ENCODE results near the gene RAB8A.
A peak's percentile ranks its signal among the peaks of the same experiment; 100 is the strongest.
"Not testable (repeated sequence)": the region's sequence is repeated elsewhere in the genome, so short reads cannot be mapped to it uniquely, and the experiment has no call there.

The RAB8A gene

GRCh38 chr19:16116067-16116466 lies 4.4 kb downstream of the RAB8A start:
- TF ChIP-seq CTCF (IDR thresholded peaks at IDR 0.05; ENCODE audit: low read length) (no peak), EZH2 (IDR thresholded peaks at IDR 0.05; ENCODE audit: borderline replicate concordance, low read length) (no peak)
- 0 out of 2 replicates have a peak, but pooled peaks cover 3% of the 10 kb centered on the region for H3F3A ChIP-seq (ENCODE audit: insufficient read depth, low read length)
- no peak overlapping the region for H2AFZ ChIP-seq (ENCODE audit: low read length)
- no peak overlapping the region for H3K4me3 ChIP-seq (ENCODE audit: low read depth, low read length, poor library complexity, severe bottlenecking)
- H3K4me1 ChIP-seq (ENCODE audit: insufficient read depth, low read length, severe bottlenecking): peaks cover 72% of the 10 kb centered on the region
- peaks cover 35% of the 10 kb centered on the region for H3K36me3 ChIP-seq (ENCODE audit: insufficient read depth, low read length)
- H3K27me3 ChIP-seq (ENCODE audit: insufficient read depth, low read length): no peaks in the 10 kb centered on the region
- no peaks in the 10 kb centered on the region for H3K9me2 ChIP-seq (ENCODE audit: low read depth, low read length)
- no peaks in the 10 kb centered on the region for H3K9me3 ChIP-seq (ENCODE audit: low read length)
- H3K79me2 ChIP-seq (ENCODE audit: insufficient read depth, low read length): peaks cover 23% of the 10 kb centered on the region
- H4K20me1 ChIP-seq (ENCODE audit: insufficient read depth, low read length): no peaks in the 10 kb centered on the region
- H3K4me2 ChIP-seq (ENCODE audit: low read length): peak overlapping the region; percentile 25; the same call in 1 of the 2 replicates
- H3K9ac ChIP-seq (ENCODE audit: low read length): no peak overlapping the region; the same call in 1 of the 2 replicates
- H3K27ac ChIP-seq (ENCODE audit: low read depth, low read length, poor library complexity, severe bottlenecking): peak overlapping the region; percentile 97

GRCh38 chr19:16117594-16118033 lies 5.9 kb downstream of the RAB8A start:
- peaks cover 51% of the 10 kb centered on the region for H3K36me3 ChIP-seq (ENCODE audit: insufficient read depth, low read length)
- H3K4me3 ChIP-seq (ENCODE audit: low read depth, low read length, poor library complexity, severe bottlenecking): peak overlapping the region; percentile 20
- H4K20me1 ChIP-seq (ENCODE audit: insufficient read depth, low read length): no peaks in the 10 kb centered on the region
- H3K79me2 ChIP-seq (ENCODE audit: insufficient read depth, low read length): peaks cover 15% of the 10 kb centered on the region
- no peaks in the 10 kb centered on the region for H3K9me3 ChIP-seq (ENCODE audit: low read length)
- peaks cover 67% of the 10 kb centered on the region for H3K4me1 ChIP-seq (ENCODE audit: insufficient read depth, low read length, severe bottlenecking)
- H3K9ac ChIP-seq (ENCODE audit: low read length): peak overlapping the region; percentile 47
- no peaks in the 10 kb centered on the region for H3K9me2 ChIP-seq (ENCODE audit: low read depth, low read length)
- no peak overlapping the region for H2AFZ ChIP-seq (ENCODE audit: low read length)
- H3K4me2 ChIP-seq (ENCODE audit: low read length): peak overlapping the region; percentile 57
- H3K27ac ChIP-seq (ENCODE audit: low read depth, low read length, poor library complexity, severe bottlenecking): peak overlapping the region; percentile 97
- TF ChIP-seq EZH2 (IDR thresholded peaks at IDR 0.05; ENCODE audit: borderline replicate concordance, low read length) (no peak), CTCF (IDR thresholded peaks at IDR 0.05; ENCODE audit: low read length) (peak; percentile 58; the same call in 1 of the 2 replicates)
- 0 out of 2 replicates have a peak, but pooled peaks cover 3% of the 10 kb centered on the region for H3F3A ChIP-seq (ENCODE audit: insufficient read depth, low read length)
- no peaks in the 10 kb centered on the region for H3K27me3 ChIP-seq (ENCODE audit: insufficient read depth, low read length)

GRCh38 chr19:16118489-16119033 lies 6.9 kb downstream of the RAB8A start:
- Histone ChIP-seq H3F3A (ENCODE audit: insufficient read depth, low read length) (0 out of 2 replicates have a peak, but pooled peaks cover 3% of the 10 kb centered on the region), H3K9me2 (ENCODE audit: low read depth, low read length) (no peaks in the 10 kb centered on the region), H3K27me3 (ENCODE audit: insufficient read depth, low read length) (no peaks in the 10 kb centered on the region), H3K4me1 (ENCODE audit: insufficient read depth, low read length, severe bottlenecking) (peaks cover 58% of the 10 kb centered on the region), H3K9ac (ENCODE audit: low read length) (peak overlapping the region; percentile 47; the same call in 1 of the 2 replicates), H3K79me2 (ENCODE audit: insufficient read depth, low read length) (peaks cover 8% of the 10 kb centered on the region; the same call in 1 of the 2 replicates), H3K4me3 (ENCODE audit: low read depth, low read length, poor library complexity, severe bottlenecking) (peak overlapping the region; percentile 20), H3K36me3 (ENCODE audit: insufficient read depth, low read length) (peaks cover 57% of the 10 kb centered on the region), H3K4me2 (ENCODE audit: low read length) (peak overlapping the region; percentile 57), H3K9me3 (ENCODE audit: low read length) (no peaks in the 10 kb centered on the region), H3K27ac (ENCODE audit: low read depth, low read length, poor library complexity, severe bottlenecking) (peak overlapping the region; percentile 97), H2AFZ (ENCODE audit: low read length) (no peak overlapping the region), H4K20me1 (ENCODE audit: insufficient read depth, low read length) (no peaks in the 10 kb centered on the region)
- TF ChIP-seq CTCF (IDR thresholded peaks at IDR 0.05; ENCODE audit: low read length) (no peak), EZH2 (IDR thresholded peaks at IDR 0.05; ENCODE audit: borderline replicate concordance, low read length) (no peak)

- not testable (repeated sequence) for H3K9me3 ChIP-seq (ENCODE audit: low read length); H3K79me2 ChIP-seq (ENCODE audit: insufficient read depth, low read length); H3F3A ChIP-seq (ENCODE audit: insufficient read depth, low read length); H2AFZ ChIP-seq (ENCODE audit: low read length); H3K27me3 ChIP-seq (ENCODE audit: insufficient read depth, low read length); H4K20me1 ChIP-seq (ENCODE audit: insufficient read depth, low read length); H3K9me2 ChIP-seq (ENCODE audit: low read depth, low read length)
- peaks cover 60% of the 10 kb centered on the region for H3K36me3 ChIP-seq (ENCODE audit: insufficient read depth, low read length)
- H3K9ac ChIP-seq (ENCODE audit: low read length): peak overlapping the region; percentile 47; the same call in 1 of the 2 replicates
- H3K4me3 ChIP-seq (ENCODE audit: low read depth, low read length, poor library complexity, severe bottlenecking): peak overlapping the region; percentile 20
- H3K27ac ChIP-seq (ENCODE audit: low read depth, low read length, poor library complexity, severe bottlenecking): peak overlapping the region; percentile 97
- peak overlapping the region; percentile 57; the same call in 1 of the 2 replicates for H3K4me2 ChIP-seq (ENCODE audit: low read length)
- H3K4me1 ChIP-seq (ENCODE audit: insufficient read depth, low read length, severe bottlenecking): peaks cover 52% of the 10 kb centered on the region
These were observed 7.6 kb downstream of the RAB8A start for GRCh38 chr19:16119075-16119857.
